Activated CD8-positive, alpha-beta memory T cell treated with anti-CD3 and anti-CD28 coated beads, Interleukin-2, amount 50 U/mL, for 24 hours (primary cell): ENCODE measurements around the gene CLDN14.

Experiments
- DNase-seq: peaks from one replicate; pipeline ENCODE4 v3.0.0-alpha.2; 2020; ENCODE audit errors: extremely low read depth

CLDN14 gene

DNA sequence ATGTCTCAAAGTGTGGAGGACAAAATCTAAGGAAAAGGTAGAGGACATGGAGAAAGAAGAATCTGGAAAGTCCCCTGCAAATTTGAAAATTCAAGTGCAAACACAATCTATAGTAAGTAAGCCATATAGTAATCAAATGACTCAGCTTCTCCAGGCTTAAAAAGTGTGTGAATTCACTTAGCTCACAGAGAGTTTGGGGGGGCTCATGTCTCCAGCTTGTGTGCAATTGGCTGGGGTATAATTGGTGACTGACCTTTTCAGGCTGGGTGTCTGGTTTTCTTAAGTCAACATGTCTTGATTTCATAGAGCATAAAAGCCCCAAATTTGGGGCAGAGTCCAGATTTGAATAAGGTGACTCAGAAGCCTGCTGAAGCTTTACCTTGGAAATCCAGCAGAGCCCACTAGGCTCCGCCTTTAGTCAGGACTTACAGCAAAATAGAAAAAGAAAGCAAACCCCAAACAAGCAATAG, 8.6 kb downstream of the CLDN14 start:
- DNase-seq, result no peak

GRCh38 chr21:36470294-36470693, 9.6 kb downstream of the CLDN14 start:
- DNase-seq, result no peak

DNA sequence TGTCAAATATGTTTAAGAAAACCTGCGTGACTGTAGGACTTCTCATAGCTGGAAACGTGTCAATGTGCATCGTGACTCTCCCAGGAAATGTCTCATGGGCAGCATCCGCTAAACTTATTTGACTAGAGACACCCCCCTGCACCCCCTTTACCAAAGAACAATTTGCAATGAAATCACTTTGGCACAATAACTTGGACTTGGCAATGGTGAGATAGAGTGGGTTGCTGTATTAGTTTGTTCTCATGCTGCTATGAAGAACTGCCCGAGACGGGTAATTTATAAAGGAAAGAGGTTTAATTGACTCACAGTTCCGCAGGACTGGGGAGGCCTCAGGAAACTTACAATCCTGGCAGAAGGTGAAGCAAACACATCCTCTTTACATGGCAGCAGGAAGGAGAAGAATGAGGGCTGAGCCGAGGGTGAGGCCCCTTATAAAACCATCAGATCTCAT, 13.8 kb downstream of the CLDN14 start:
- DNase-seq, result no peak

GRCh38 chr21:36465478-36465877, 14.4 kb downstream of the CLDN14 start:
- no peak for DNase-seq

DNA sequence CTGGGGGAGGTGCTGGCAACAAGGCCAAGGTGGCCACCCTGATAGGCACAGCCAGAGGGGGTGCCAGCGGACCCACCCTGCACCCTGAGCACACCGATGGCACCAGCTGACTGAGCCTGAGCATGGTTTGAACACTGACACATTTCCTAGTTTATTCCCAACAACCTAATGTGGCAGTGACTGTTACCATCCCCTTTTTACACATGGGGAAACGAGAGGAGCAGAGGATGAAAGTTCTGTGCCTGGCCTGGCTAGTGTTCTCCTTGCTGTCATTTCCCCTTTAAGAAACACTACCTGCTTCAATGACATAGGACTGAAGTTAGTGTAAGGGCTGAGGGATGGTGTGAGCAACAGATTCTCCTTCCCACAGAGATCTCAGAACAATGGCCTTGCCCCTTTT, 15.3 kb downstream of the CLDN14 start:
- no peak for DNase-seq

- no peak for DNase-seq
These were observed 15.9 kb downstream of the CLDN14 start for GRCh38 chr21:36463991-36464390.

- no peak for DNase-seq
These were observed 16.7 kb downstream of the CLDN14 start for GRCh38 chr21:36463204-36463603.

GRCh38 chr21:36461918-36462486, 17.9 kb downstream of the CLDN14 start:
- DNase-seq, result no peak

- DNase-seq, result no peak
These were observed 18.5 kb downstream of the CLDN14 start for GRCh38 chr21:36461277-36461917.

DNA sequence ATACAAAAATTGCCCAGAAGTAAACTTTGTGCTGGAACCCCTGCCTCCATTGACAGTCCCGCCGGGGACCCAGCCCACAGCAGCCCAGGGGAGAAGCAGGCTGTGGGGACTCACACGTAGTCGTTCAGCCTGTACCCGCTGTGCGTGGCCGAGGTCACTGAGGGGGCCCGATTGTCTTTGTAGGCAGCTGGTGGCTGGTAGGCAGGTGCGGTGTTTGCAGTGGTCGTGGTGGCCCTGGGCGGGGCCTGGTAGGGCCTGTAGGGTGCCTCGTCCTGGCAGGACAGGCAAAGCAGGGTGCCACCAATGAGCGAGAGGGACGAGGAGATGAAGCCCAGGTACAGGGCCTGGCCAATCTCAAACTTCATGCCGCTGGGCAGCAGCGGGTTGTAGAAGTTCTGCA, 19.1 kb downstream of the CLDN14 start:
- no peak for DNase-seq

DNA sequence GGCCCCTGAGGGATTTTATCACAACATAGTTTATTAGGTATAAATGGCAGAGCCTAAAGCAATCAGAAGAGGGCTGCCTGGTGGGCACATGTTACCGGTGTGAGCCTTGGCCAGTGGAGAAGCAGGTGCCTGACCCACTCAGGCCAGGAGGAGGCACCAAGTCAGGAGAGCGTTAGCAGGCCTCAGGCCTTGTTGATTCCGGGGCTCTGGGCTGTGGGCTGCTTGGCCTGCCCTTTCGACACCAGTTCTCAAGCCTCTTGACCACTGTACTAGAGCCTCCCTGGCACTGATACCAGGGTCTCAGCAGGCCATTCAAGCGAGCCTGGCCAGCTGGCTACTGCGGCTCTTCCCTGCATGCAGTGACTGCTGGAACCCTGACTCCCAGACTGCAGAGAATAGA, 20.8 kb downstream of the CLDN14 start:
- no peak for DNase-seq

GRCh38 chr21:36456729-36457414, 23.1 kb downstream of the CLDN14 start:
- DNase-seq, result no peak

- DNase-seq, result no peak
These were observed 25.2 kb downstream of the CLDN14 start for GRCh38 chr21:36454706-36455105.

GRCh38 chr21:36454093-36454531, 25.8 kb downstream of the CLDN14 start:
- DNase-seq, result no peak

- no peak for DNase-seq
These were observed 27.6 kb downstream of the CLDN14 start for GRCh38 chr21:36452281-36452825.

- DNase-seq, result no peak
These were observed 28.4 kb downstream of the CLDN14 start for GRCh38 chr21:36451506-36451905.

DNA sequence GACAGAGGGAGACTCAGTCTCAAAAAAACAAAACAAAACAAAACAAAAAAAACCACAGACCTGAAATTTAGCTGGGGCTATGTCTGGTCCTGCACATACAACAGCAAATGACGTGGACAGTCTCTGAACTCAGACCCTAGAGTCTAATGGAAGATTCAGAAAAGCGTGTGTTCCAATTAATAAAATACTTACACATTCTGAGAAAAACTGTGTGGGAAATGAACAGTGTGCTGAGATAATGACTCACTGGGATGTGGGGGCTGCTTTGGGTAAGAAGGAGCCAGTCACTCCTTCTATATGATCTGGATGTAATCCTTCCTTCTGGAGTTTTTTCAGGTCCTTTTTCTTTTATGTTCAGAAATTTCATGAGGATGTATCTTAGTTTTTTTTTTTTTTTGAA, 29.4 kb downstream of the CLDN14 start:
- DNase-seq, result no peak

GRCh38 chr21:36446301-36446700, 33.6 kb downstream of the CLDN14 start:
- DNase-seq, result no peak

DNA sequence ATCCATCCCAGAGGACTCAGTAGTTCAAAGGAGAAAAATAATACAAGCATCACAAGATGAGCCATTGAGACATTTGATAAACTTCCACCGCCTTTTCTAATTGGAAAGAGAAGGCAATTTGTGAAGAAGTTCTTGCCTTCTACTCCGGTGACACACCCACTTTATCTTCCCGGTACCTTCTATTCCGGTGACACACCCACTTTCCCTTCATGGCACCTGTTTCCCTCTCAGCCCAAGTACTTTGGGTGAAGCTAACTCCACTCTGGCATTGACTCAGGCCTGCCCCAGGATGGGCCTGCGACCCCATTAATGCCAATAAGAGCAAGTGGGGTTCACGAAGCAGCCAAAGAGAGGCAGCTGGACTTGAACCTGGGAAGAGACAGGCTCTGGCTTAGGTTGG, 38.2 kb downstream of the CLDN14 start:
- DNase-seq, result no peak

DNA sequence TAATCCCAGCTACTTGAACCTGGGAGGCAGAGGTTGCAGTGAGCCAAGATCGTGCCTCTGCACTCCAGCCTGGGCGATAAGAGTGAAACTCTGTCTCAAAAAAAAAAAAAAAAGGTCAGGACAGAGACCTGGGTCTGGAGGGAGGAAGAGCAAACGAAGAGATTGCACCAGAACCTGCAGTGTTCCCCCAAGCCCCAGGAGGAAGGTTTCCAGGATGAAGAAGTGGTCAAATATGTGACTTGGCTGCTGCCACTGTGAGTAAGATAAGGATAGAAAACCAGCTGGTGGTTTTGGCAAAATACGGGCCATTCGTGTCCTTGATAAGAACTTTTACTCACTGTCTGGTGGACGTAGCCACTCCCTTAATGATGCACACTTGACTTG, 42.2 kb downstream of the CLDN14 start:
- no peak for DNase-seq

- no peak for DNase-seq
These were observed 42.8 kb downstream of the CLDN14 start for GRCh38 chr21:36436829-36437744.

DNA sequence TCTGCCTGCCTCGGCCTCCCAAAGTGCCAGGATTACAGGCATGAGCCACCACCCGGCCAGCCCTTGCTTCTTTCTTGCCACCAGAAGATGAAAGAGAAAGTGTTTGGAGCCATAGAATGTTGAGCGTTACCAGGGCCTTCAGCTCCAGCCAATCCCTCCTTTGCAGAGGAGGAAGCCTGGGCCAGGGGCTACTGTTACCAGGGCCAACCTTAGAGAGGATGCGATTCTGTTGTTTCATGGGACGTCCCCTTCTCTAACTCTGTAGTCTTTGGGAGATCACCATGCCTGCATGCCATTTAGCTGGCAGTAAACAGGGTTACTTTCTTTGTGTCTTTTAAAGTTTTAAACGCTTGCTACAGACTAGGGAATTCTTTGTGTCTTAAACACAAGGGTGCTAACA, 45.8 kb downstream of the CLDN14 start:
- no peak for DNase-seq
